Mesendoderm (in vitro differentiated cells): Measurements from ENCODE around the gene SH3BGR.

Experiments
- DNase-seq: peaks from one replicate; pipeline ENCODE4 v3.0.0; 2013
- H2AK5ac ChIP-seq: 2 replicates; pipeline ENCODE4 v1.6.1; 2013; ENCODE audit warnings: low read length, inconsistent platforms
- H2BK120ac ChIP-seq: 2 replicates; pipeline ENCODE4 v1.6.1; 2013; ENCODE audit warnings: low read depth, mild to moderate bottlenecking, low read length, moderate library complexity, mixed read lengths
- H2BK15ac ChIP-seq: replicated peaks from 2 replicates; pipeline ENCODE4 v1.6.1; 2013; ENCODE audit warnings: low read depth, mild to moderate bottlenecking, moderate library complexity
- H2BK5ac ChIP-seq: 2 replicates; pipeline ENCODE4 v1.6.1; 2013; ENCODE audit warnings: low read length, inconsistent platforms
- H3K18ac ChIP-seq: 2 replicates; pipeline ENCODE4 v1.6.1; 2013; ENCODE audit warnings: mild to moderate bottlenecking, low read length, mixed read lengths
- H3K23ac ChIP-seq: one replicate; pipeline ENCODE4 v1.6.1; 2013; ENCODE audit warnings: low read length
- H3K27ac ChIP-seq: 2 replicates; pipeline ENCODE4 v1.5.1; 2013; ENCODE audit warnings: low read depth, mild to moderate bottlenecking, inconsistent platforms, low read length, moderate library complexity
- H3K27me3 ChIP-seq: 2 replicates; pipeline ENCODE4 v1.6.1; 2013; ENCODE audit warnings: low read length, control low read depth, mild to moderate bottlenecking, inconsistent platforms; ENCODE audit not compliant: insufficient read depth, poor library complexity
- H3K36me3 ChIP-seq: 2 replicates; pipeline ENCODE4 v1.6.1; 2013; ENCODE audit warnings: low read length, inconsistent platforms; ENCODE audit not compliant: control insufficient read depth, insufficient read depth
- H3K4ac ChIP-seq: one replicate; pipeline ENCODE4 v1.6.1; 2013; ENCODE audit warnings: low read depth, mild to moderate bottlenecking, low read length, moderate library complexity
- H3K4me1 ChIP-seq: 2 replicates; pipeline ENCODE4 v1.6.1; 2013; ENCODE audit warnings: low read depth, low read length, inconsistent platforms; ENCODE audit not compliant: control insufficient read depth
- H3K4me2 ChIP-seq: 2 replicates; pipeline ENCODE4 v1.6.1; 2013; ENCODE audit warnings: low read length
- H3K4me3 ChIP-seq: 2 replicates; pipeline ENCODE4 v1.5.1; 2013; ENCODE audit warnings: mild to moderate bottlenecking, low read length
- H3K56ac ChIP-seq: one replicate; pipeline ENCODE4 v1.6.1; 2013; ENCODE audit warnings: low read length
- H3K79me1 ChIP-seq: 2 replicates; pipeline ENCODE4 v1.6.1; 2013; ENCODE audit warnings: low read length, inconsistent platforms
- H3K79me2 ChIP-seq: 2 replicates; pipeline ENCODE4 v1.6.1; 2013; ENCODE audit warnings: mild to moderate bottlenecking, low read length; ENCODE audit not compliant: control insufficient read depth, insufficient read depth
- H3K9ac ChIP-seq: 2 replicates; pipeline ENCODE4 v1.6.1; 2013; ENCODE audit warnings: low read length, inconsistent platforms
- H4K5ac ChIP-seq: one replicate; pipeline ENCODE4 v1.6.1; 2013; ENCODE audit warnings: low read length
- H4K8ac ChIP-seq: one replicate; pipeline ENCODE4 v1.6.1; 2013; ENCODE audit warnings: low read depth, mild to moderate bottlenecking, control low read depth, low read length, moderate library complexity
- WGBS: extraction: QIAGEN DNeasy Blood & Tissue Kit; methylation state at CpG from one replicate; pipeline ENCODE4 v1.1.7; 2013; ENCODE audit warnings: low lambda C conversion rate, missing lambda C conversion rate; ENCODE audit not compliant: insufficient coverage; ENCODE audit errors: extremely low coverage; 5-methylcytosine and 5-hydroxymethylcytosine counted together

Gene SH3BGR

GRCh38 chr21:39542736-39543135, 91.0 kb downstream of the SH3BGR start:
- no peak overlapping the region for H3K4ac ChIP-seq
- H3K36me3 ChIP-seq: no peaks in the 10 kb centered on the region
- no CpG with 5 or more reads among the region's 5 CpGs for WGBS
- H3K27ac ChIP-seq: no peak overlapping the region
- H3K27me3 ChIP-seq: no peaks in the 10 kb centered on the region
- DNase-seq: no peak
- no peak overlapping the region for H3K4me3 ChIP-seq
- H3K56ac ChIP-seq: no peak overlapping the region
- H2AK5ac ChIP-seq: no peak overlapping the region
- no peaks in the 10 kb centered on the region for H3K4me1 ChIP-seq
- H3K4me2 ChIP-seq: no peak overlapping the region
- no peak overlapping the region for H2BK15ac ChIP-seq
- no peaks in the 10 kb centered on the region for H3K79me1 ChIP-seq
- H4K5ac ChIP-seq: no peak overlapping the region
- no peak overlapping the region for H2BK120ac ChIP-seq
- no peak overlapping the region for H2BK5ac ChIP-seq
- no peak overlapping the region for H4K8ac ChIP-seq
- H3K18ac ChIP-seq: no peak overlapping the region
- no peak overlapping the region for H3K9ac ChIP-seq
- H3K23ac ChIP-seq: no peak overlapping the region
- H3K79me2 ChIP-seq: no peaks in the 10 kb centered on the region

- Histone ChIP-seq H2BK120ac (no peak overlapping the region), H3K18ac (no peak overlapping the region), H3K27ac (no peak overlapping the region), H3K23ac (no peak overlapping the region), H3K4me2 (no peak overlapping the region), H3K4me1 (no peaks in the 10 kb centered on the region), H3K36me3 (no peaks in the 10 kb centered on the region), H2BK15ac (no peak overlapping the region), H3K79me1 (no peaks in the 10 kb centered on the region), H4K8ac (no peak overlapping the region), H3K79me2 (no peaks in the 10 kb centered on the region), H2BK5ac (no peak overlapping the region), H3K4me3 (no peak overlapping the region), H3K56ac (no peak overlapping the region), H3K27me3 (no peaks in the 10 kb centered on the region), H3K9ac (no peak overlapping the region), H2AK5ac (no peak overlapping the region), H4K5ac (no peak overlapping the region), H3K4ac (no peak overlapping the region)
- no peak for DNase-seq
- WGBS: no CpG with 5 or more reads among the region's 1 CpG
These were observed 94.8 kb downstream of the SH3BGR start for GRCh38 chr21:39546522-39546921.

- Histone ChIP-seq H4K8ac (no peak overlapping the region), H4K5ac (no peak overlapping the region), H3K4me2 (no peak overlapping the region), H3K27me3 (no peaks in the 10 kb centered on the region), H3K79me2 (no peaks in the 10 kb centered on the region), H3K9ac (no peak overlapping the region), H2BK5ac (no peak overlapping the region), H3K56ac (no peak overlapping the region), H2BK120ac (no peak overlapping the region), H3K79me1 (no peaks in the 10 kb centered on the region), H2AK5ac (no peak overlapping the region), H3K27ac (no peak overlapping the region), H3K18ac (no peak overlapping the region), H3K4me3 (no peak overlapping the region), H3K36me3 (no peaks in the 10 kb centered on the region), H3K4ac (no peak overlapping the region), H2BK15ac (no peak overlapping the region), H3K4me1 (no peaks in the 10 kb centered on the region), H3K23ac (no peak overlapping the region)
- DNase-seq: no peak
- no CpG with 5 or more reads among the region's 1 CpG for WGBS
These were observed 101.1 kb downstream of the SH3BGR start for GRCh38 chr21:39552856-39553255.

GRCh38 chr21:39553331-39553730, 101.6 kb downstream of the SH3BGR start:
- Histone ChIP-seq H3K4ac (no peak overlapping the region), H2BK5ac (no peak overlapping the region), H2BK15ac (no peak overlapping the region), H2AK5ac (no peak overlapping the region), H3K4me3 (no peak overlapping the region), H3K79me2 (no peaks in the 10 kb centered on the region), H3K27ac (no peak overlapping the region), H2BK120ac (no peak overlapping the region), H3K27me3 (no peaks in the 10 kb centered on the region), H3K9ac (no peak overlapping the region), H3K79me1 (no peaks in the 10 kb centered on the region), H3K56ac (no peak overlapping the region), H3K36me3 (no peaks in the 10 kb centered on the region), H3K4me2 (no peak overlapping the region), H3K23ac (no peak overlapping the region), H3K4me1 (no peaks in the 10 kb centered on the region), H4K8ac (no peak overlapping the region), H3K18ac (no peak overlapping the region), H4K5ac (no peak overlapping the region)
- no CpG with 5 or more reads among the region's 3 CpGs for WGBS
- DNase-seq: no peak

GRCh38 chr21:39555911-39556590, 104.3 kb downstream of the SH3BGR start:
- H2BK5ac ChIP-seq: no peak overlapping the region
- no peaks in the 10 kb centered on the region for H3K4me1 ChIP-seq
- no peaks in the 10 kb centered on the region for H3K36me3 ChIP-seq
- DNase-seq: peak; percentile 62
- H3K79me1 ChIP-seq: no peaks in the 10 kb centered on the region
- no peaks in the 10 kb centered on the region for H3K27me3 ChIP-seq
- no peak overlapping the region for H3K4ac ChIP-seq
- no peak overlapping the region for H3K9ac ChIP-seq
- no peak overlapping the region for H3K4me2 ChIP-seq
- no CpG with 5 or more reads among the region's 6 CpGs for WGBS
- no peak overlapping the region for H2BK15ac ChIP-seq
- no peak overlapping the region for H2AK5ac ChIP-seq
- H3K56ac ChIP-seq: no peak overlapping the region
- H3K27ac ChIP-seq: no peak overlapping the region
- H3K23ac ChIP-seq: no peak overlapping the region
- H3K4me3 ChIP-seq: no peak overlapping the region
- no peak overlapping the region for H2BK120ac ChIP-seq
- no peak overlapping the region for H4K8ac ChIP-seq
- H4K5ac ChIP-seq: no peak overlapping the region
- no peaks in the 10 kb centered on the region for H3K79me2 ChIP-seq
- no peak overlapping the region for H3K18ac ChIP-seq

DNA sequence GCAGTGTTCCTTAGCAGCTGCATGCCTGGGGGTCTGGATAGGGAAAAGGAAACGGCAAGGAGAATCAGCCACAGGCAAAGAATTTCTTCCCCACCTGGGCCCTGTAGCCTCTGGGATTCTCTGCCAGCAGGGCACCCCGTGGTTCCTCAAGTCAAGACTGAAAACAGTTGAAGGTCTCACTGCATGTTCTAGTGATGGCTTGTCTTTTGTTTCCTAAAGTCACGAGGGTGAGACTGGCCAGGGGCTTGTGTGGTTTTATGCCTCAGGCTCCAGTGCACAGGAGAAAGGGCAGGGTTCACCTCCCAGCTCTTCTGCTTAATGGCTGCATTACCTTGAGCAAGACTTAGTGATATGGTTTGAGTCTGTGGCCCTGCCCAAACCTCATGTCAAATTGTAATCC, 107.7 kb downstream of the SH3BGR start:
- Histone ChIP-seq H3K23ac (no peak overlapping the region), H3K27ac (no peak overlapping the region), H3K79me1 (no peaks in the 10 kb centered on the region), H3K4me1 (no peaks in the 10 kb centered on the region), H3K4me2 (no peak overlapping the region), H4K8ac (no peak overlapping the region), H2BK120ac (no peak overlapping the region), H2BK15ac (no peak overlapping the region), H3K9ac (no peak overlapping the region), H3K4me3 (no peak overlapping the region), H2BK5ac (no peak overlapping the region), H2AK5ac (no peak overlapping the region), H3K18ac (no peak overlapping the region), H3K4ac (no peak overlapping the region), H3K27me3 (no peaks in the 10 kb centered on the region), H3K56ac (no peak overlapping the region), H4K5ac (no peak overlapping the region), H3K36me3 (no peaks in the 10 kb centered on the region), H3K79me2 (no peaks in the 10 kb centered on the region)
- WGBS: no CpG with 5 or more reads among the region's 3 CpGs
- DNase-seq: no peak
